IPS-NIHi7 (cell line): ENCODE results near the gene ERBB4.
"Not testable (repeated sequence)": the region's sequence is repeated elsewhere in the genome, so short reads cannot be mapped to it uniquely, and the experiment has no call there.

ENCODE experiments used
- DNase-seq: peaks from one replicate; pipeline ENCODE4 v3.0.0; 2012; ENCODE audit warnings: mixed read lengths; ENCODE audit errors: extremely low spot score

The ERBB4 gene

DNA sequence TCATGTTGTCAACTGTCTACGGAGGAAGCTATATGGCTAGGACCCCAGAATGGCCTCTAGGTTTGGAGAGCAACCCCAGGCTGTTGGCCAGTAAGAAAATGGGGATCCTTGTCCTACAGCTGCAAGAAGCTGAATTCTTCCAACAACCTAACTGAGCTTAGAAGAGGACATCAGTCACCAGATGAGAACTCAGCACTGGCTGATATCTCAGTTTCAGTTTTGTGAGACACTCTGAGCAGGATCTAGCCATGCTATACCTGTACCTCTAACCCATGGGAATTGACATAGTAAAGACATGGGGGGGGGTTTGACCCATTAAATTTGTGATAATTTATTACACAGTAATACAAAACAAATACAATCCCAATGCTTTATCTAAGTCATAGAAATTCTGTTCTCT lies 312.5 kb downstream of the ERBB4 start:
- no peak for DNase-seq

DNA sequence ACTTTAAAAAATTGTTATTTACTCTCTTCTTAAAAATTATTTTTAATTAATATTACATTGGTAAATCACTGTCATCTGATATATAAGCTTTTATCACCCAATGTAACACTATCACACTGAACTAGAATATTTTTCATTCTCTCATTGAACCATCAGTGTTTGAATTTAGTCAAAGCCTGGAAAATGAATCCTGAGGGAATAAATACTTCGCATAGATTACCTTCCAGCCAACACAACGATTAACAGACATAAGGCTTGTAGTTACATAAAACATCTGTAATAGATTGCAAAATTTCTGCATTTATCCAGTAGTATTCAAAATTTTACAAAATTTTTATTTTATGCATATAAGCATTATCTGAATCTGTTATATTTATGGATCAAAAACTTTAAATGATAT lies 314.9 kb downstream of the ERBB4 start:
- no peak for DNase-seq

DNA sequence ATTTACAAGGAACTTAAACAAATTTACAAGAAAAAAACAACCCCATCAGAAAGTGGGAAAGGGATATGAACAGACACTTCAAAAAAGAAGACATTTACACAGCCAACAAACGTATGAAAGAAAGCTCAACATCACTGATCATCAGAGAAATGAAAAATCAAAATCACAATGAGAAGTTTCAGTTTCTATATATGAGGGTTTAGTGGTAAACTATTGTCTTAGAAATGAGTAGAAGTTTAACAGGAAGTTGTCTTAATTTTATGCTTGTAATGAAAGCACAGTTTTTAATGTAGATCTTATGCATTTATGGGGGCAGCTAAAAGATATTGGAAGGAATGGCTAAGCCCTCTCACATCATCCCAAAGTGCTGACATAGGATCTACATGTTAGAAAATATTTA lies 325.4 kb downstream of the ERBB4 start:
- no peak for DNase-seq

DNA sequence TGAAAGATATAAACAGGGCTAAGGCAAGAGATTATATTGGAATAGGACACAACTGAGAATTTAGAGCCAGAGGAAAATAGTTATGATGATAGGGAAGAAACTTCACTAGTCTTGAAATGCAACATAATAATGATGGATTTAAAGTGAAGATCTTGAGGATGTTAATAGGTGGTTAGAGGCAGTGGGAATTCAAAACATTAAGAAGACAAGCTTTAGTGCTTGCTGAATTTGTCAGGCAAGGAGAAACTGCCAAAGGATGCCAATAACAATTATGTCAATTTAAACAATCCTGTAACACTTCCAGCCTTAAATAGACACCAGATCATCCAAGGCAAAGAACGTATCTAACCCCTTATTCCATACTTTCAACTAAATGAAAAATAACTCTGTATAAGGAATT lies 330.1 kb downstream of the ERBB4 start:
- DNase-seq: no peak

DNA sequence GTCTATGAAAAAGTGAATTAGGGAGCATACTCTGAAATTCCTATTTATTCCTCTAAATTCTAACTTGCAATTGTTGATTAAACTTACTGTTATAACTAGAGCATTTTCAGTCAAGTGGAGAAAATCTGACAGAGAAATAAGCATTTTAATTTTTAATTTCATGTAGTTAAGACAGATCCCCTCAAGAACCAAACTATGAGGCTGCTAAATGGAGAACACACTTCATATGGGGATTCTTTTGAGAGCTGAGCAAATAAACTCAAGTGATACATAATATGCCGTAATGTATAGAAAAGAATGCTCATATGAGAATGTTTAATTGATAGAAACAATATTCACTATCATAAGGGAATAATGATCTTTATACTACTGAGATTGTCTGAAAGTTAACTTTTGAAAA lies 340.8 kb downstream of the ERBB4 start:
- DNase-seq: no peak

DNA sequence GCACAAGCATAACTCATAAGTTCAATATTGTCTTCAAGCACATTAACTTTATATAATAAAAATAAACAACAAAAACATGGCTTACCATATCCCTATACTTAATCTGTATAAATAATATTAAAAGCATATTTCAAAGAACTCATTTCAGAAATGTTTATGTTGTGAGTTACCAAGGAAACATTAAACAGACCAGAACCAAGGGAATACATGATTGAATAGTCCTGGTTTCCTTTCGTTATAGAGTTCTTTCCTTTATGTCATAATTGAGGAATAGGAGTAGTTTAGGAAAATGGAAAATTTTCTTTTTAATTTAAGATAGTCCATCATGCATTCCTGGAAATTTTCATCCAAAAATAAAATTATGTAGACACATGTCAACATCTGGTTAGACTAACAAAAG lies 343.0 kb downstream of the ERBB4 start:
- DNase-seq: no peak

DNA sequence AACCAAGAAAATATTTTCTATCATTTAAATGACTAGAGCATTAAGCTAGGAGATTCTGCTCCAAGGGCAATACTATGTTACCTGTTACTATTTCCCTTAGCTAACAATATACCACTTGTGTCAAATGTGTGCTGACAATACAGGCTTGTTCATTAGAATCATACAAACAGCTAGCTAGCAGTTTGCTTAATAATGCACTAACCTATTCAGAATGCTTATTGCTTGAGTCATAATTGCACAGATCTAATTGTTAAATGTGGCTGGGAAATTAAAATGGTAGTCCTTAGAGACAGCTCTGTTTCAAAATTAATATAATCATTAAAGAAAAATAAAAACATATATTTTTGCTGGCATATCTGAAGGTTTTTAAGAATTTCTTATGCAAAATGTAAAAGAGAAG lies 344.2 kb downstream of the ERBB4 start:
- DNase-seq: no peak

DNA sequence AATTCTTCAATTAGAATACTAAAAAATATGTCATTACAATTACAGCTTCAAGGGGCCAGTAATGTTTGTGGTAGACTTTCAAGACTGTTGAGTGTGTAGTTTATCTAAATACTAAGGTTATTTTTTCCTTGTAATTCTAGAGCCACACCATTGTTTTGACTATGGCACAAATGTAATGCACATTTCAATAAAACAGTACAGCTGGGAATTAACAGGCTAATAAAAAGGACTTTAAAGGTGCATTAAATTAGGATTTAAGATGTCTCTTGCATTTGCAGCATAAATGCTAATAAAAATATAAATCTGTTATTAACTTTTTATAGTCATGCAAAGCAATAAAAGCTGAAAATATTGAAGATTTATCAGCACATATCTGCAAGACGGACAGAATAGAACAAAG lies 344.8 kb downstream of the ERBB4 start:
- no peak for DNase-seq

DNA sequence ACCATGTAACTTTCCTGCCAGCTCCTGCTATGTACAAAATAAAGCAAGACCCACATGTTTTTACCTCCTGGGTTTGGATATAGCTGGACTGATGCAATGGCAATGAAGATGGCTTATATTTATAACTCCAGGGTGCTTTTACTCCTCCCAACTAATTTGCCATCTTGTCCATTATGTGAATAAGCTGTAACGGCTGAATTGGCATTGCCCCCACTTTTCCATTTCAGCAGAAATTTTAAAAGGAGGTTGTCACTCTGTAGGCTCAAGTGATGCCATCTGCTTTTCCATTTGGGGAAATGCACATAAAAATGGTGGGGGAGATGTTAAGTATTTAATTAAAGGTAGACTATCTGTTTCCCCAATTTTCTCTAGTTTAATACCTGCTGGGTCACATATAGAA lies 345.5 kb downstream of the ERBB4 start:
- DNase-seq: no peak

DNA sequence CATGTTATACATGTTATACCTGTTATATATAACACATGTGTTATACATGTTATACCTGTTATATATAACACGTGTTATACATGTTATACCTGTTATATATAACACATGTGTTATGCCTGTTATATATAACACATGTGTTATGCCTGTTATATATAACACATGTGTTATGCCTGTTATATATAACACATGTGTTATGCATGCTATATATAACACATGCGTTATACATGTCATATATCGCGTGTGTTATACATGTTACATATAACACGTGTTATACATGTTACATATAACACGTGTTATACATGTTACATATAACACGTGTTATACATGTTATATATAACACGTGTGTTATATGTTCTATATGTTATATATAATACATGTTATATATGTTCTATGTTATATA lies 347.2 kb downstream of the ERBB4 start:
- DNase-seq: not testable (repeated sequence)

DNA sequence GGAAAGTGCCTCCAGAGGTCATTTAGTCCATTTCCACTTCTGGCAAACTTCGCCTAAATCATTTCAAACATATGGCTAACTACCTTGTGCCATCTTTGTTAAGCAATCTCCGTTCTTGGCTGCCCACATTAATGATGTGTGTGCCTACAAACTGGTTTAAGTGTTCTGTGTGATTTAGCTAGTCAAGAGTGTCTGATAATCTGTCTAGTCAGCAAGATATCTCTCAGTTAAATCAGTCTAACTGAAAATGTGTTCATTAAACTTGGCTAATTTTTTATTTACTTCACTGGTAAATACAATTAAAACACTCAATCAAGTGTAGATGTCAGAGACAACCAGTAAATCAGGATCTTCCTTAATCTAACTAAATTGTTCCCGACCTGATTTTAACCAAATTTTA lies 352.4 kb downstream of the ERBB4 start:
- DNase-seq: no peak

DNA sequence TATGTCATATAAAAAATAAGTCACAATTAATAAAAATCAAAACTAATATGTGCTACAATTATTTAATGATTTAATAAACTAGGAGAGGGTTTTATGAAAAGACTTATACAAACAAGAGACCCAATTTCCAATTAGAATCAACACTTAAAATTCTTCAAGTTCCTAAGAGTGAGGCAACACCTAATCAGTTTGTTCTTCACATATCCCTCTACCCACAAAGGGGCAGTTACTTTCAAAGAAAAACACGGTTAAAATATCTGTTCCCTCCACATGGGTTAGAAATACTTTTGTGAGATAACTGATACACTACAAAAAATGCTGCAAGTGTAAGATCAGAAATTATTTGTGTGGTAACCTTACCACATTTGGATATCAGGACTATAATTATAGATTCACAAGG lies 357.0 kb downstream of the ERBB4 start:
- DNase-seq: no peak

DNA sequence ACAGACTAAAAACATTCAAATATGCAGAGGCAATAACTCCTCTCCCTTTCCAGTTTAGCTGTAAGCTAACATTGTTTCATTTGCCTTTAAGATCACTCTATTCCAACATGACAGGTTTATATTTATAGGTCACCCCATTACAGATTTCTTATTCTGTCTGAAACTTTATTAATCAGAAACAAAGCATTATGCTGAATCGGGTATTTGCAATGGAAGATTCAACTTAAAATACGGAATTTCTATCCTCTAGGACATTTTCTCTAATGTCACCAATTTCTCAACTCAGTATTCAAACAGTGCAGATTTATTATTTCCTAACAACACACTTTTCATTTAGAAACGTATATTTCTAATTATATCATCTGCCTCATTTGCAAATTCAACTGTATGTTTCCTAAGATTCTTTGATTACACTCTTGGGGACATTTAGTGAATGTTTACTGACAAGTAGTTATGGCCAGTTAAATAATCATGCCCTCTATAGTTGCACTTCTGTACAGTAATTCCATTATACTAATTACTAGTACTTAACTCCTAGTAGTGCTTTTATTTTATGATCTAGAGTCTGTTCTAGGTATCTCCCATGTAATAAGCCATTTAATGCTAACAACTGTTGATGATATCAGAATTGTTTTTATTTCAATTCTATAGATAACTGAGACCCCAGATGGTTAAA lies 358.1 kb downstream of the ERBB4 start:
- DNase-seq: no peak

DNA sequence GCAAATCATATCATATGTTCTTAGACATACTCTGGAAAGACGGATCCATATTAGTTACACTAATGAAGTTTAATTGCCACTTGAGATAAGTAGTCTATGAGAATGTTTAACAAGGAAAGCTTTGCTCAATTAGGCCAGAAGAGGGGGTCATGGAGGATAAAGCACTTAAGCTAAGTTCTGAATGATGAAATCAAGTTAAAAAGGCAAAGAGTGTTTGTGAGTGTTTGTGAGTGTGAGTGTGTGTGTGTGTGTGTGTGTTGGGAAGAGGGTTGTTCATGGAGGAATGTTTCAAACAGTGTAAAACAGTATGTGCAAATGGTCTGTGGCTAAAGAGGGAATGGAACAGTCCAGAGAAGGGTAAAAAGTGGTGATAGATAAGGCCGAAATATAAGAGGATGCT lies 360.9 kb downstream of the ERBB4 start:
- peak; percentile 12 for DNase-seq

DNA sequence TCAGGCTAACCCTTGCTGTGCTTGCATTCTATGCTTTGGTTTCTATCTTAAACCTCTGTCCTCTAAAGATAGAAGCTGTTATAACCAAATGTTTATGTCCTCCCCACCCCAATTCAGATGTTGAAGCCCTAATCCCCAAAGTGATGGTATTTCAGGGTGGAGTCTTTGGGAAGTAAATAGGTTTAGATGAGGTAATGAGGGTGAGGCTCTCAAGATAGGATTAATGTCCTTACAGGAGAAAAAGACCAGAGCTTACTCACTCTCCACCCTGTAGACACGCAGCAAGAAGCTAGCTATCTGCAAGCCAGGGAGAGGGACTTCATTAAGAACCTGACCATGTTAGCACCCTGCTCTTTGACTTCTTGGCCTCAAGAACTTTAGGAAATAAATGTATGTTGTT lies 362.5 kb downstream of the ERBB4 start:
- no peak for DNase-seq

DNA sequence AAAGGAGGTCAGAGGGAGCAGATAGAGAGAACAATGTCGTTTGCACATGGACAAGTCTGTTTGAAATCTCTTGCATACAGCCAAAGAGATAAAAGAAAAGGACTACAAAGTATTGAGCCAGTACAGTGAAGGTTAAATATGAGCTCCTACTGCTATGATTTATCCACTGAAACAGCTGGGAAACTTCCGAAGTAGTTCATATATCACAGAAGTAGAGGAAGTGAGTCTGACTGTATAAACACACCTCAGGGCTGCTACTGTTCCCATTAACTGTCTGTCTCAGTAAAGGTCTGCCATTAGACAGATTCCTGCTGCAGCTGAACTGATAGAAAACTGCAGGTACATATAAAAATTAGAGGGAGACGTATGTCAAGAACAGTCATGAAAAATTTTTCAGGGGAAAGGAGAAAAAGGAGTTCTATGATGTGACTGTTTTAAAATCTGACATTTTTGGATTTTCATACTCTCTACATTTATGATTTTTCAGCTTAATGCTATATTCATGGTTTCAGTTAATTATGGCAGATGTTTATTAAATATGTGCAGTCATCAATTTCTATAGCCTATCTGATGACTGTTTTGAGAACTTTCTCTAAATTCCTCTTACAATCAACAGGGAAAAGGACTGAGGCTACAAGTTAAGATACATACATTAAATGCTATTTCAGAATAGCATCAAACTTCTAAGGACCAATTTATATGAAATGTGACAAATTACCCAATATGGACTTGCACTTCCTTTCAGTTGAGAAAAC lies 364.7 kb downstream of the ERBB4 start:
- no peak for DNase-seq

DNA sequence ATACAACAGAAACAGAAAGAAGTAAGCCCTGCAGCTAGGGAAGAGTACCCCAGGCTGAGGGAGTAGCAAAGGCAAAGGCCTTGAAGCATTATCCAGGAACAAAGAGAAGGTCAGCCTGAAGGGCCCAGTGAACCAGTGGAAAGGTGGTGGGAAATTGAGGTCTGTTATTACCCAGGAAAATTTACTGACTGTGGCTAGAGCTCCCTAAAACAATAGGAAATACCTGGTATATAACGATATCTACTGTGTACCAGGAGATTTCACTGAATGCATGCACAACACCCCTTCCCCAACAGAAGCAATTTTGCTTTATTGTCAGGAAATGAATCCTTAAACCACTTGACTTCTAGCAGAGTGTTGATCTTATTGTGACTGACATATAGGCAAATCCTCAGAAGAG lies 365.3 kb downstream of the ERBB4 start:
- no peak for DNase-seq

DNA sequence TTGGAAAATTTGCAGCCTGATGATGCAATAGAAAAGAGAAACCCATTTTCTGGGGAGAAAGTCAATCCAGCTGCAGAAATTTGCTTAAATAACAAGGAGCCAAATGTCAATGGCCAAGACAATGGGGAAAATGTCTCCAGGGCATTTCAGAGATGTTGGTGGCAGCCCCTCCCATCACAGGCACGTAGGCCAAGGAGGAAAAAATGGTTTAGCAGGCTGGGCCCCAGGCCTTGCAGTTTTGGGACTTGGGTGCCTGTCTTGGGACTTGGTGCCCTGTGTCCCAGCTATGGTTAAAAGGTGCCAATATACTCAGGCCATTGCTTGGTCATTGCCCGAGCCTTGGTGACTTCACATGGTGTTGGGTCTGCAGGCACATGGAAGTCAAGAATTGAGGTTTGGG lies 368.2 kb downstream of the ERBB4 start:
- no peak for DNase-seq

DNA sequence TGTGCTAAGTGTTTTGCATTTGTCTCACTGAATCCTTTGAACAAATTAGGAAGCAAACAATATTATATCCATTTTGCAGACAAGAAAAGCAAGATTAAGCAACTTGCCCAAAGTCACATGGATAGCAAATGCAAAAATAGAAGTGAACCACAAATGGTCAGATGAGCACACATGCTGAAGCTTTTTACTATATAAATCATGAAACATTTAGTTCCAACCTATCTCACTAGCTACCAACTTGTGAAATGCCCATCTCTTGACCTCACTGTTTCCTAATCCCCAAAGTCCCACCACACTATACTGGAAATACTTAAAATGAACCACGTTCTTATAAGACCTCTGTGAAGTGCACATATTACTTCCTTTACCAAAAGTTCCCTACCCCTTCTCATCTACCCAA lies 380.5 kb downstream of the ERBB4 start:
- DNase-seq: no peak

DNA sequence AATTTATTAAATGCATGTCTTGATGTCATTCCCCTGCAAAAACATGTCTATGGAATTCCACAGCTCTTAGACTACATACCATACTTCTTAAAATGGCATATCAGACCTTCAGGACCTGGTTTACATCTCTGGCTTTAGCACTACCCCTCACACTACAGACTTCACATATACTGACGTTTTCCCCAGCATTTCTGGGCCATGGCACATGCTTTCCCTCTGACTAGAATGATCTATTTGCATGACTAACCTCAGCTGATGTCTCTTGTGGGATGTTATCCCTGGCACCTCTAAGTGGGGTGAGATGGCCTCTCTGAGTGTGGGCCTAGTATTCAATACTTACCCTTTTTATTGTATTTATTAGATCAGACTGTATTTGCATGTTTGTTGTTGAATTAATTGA lies 381.6 kb downstream of the ERBB4 start:
- no peak for DNase-seq

DNA sequence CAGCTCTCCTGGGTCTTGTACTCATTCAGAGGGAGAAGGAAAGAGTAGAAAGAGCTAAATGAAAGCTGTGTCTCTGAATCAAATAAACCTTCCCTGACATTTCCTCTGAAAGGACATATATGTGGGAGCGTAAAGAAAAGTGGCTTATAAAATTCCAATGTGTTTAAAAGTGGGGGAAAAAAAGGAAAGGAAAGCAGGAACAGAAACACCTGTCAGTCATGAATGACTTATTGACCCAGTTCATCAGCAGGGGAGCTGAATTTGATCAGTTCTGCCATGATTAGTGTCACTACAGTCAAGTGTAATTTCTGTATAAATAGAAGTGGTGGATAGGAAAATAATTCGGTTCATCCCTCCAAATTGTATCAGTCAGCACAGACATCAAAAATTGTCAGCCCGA lies 382.5 kb downstream of the ERBB4 start:
- DNase-seq: no peak

DNA sequence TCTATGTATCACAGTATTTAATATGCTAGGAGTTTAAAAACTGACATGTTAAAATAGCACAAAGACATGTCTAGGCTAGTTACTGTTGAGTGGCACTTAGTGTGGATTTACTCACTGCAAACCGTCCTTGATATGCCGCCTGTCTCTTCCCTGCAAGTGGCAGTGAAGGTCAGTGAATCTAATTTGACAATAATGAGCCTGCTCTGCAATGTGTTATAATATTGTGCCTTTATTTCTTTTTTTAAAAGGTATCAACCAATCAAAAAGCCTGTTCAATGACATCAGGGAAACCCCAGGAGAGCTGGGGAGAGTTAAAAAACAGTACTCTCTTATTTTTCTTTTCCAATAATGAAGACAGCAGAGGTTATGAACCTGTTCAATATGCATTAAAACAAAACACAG lies 384.1 kb downstream of the ERBB4 start:
- DNase-seq: no peak

DNA sequence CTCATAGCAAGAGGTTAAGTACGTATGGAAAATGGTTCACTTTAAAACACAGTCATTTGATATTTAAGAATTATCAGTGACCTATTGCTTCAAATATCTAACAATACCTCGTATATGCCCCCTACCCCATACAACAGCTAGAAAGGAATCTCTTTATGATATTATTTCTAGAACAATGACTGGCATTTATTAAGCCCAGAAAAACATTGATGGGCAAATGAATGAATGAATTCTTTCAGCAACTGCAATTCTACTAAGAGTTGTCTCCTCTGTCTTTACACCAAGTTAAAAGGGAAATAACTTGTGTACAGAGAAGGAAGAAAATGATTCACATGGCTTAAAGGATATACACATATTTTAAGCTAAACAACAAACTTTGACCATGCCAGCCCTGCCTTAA lies 384.7 kb downstream of the ERBB4 start:
- no peak for DNase-seq
